Skin epidermis (tissue), 12 donors: ENCODE data around the gene SPATS2.
"Not testable (repeated sequence)": the region's sequence is repeated elsewhere in the genome, so short reads cannot be mapped to it uniquely, and the experiment has no call there.

Source experiments
- H3K27ac ChIP-seq, 21 experiments: fragments of 200-600 bp; sonication (generic) in 11 of 21; one replicate each; pipeline ENCODE4 v1.5.0; 2020; ENCODE audit warnings: mild to moderate bottlenecking in 3 of 21, inconsistent platforms in 2 of 21, moderate library complexity in 2 of 21
- H3K4me3 ChIP-seq, 7 experiments: fragments of 200-600 bp; sonication (generic) in 2 of 7; one replicate each; pipeline ENCODE4 v1.5.0; 2020; ENCODE audit warnings: inconsistent platforms in 2 of 7, mild to moderate bottlenecking in 2 of 7, moderate library complexity in 1 of 7

The SPATS2 gene

DNA sequence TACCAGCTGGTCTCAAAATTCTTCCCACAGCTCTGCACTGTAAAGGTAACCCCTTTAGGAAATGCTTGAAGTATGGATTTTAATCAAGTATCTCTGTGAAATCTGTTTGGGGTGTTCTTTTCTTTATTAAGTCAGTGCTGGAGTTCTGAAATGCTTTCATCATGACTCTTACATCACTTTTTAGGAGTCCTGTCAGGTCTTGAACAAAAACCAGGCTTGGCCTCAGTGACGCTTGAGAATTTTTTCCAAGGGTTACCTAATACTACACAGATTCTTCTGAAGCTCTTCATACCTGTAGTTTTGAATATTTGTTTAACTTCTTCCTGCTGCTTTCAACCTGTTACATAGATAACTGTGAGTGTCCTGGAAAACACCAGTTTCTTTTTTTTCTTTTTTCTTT, 124.6 kb downstream of the SPATS2 start:
- Histone ChIP-seq H3K27ac (no peak overlapping the region), H3K4me3 (no peak overlapping the region)

DNA sequence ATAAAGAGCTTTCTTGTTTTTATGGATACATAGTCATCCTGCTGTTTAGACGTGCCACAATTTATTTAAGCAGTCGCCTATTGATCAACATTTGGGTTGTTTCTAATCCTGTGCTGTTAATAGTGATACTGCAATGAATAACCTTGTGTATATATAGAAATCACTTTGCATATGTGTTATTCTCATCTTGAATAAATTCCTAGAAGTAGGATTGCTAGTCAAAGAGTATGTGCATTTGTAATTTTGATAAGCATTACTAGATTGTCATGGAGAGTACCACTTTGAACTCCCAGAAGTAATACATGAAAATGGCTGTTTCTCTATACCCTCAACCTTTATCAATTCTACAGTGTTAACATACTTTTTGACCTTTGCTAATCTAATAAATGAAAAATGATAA, 126.6 kb downstream of the SPATS2 start:
- H3K27ac ChIP-seq: no peak overlapping the region
- H3K4me3 ChIP-seq: no peak overlapping the region

DNA sequence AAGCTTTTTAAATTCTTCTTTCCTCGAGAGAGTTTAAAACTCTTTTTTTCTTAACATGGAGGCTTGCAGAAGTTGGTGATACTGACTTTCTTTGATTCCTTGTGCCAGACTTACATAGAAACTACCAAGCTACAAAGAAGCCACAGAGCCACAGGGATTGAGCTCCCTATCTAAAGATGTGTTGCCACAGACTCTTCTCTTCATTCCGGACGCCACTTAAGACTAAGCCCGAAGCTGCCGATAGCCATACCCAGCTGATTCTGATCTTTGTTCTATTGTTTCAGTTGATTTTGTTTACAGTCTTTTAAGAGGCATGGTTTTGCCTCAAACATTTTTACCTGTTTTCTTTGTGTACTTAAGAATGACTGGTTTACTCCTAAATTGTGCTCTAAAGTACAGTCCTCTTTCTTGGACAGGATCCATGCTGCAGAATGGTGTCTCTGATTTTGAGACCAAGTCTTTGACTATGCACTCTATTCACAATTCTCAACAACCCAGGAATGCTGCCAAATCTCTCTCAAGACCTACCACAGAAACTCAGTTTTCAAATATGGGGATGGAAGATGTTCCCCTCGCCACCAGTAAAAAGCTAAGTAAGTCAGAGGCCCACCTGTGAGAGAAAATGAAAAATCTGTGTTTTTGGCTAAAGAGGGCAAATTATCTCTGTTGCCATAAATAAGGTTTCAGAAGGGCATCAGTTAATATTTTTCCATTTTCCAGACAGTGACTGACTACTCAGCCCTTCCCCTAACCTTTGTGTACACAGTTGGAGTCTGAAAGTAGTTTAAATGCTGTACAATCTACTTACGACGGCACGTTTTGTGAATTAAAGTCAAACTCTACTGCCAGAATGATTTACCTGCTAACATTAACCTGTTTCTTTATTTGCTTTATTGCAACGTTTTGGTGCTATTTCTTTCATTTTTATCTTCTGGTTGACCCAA, 129.4 kb downstream of the SPATS2 start:
- no peak overlapping the region for H3K27ac ChIP-seq
- no peak overlapping the region for H3K4me3 ChIP-seq

DNA sequence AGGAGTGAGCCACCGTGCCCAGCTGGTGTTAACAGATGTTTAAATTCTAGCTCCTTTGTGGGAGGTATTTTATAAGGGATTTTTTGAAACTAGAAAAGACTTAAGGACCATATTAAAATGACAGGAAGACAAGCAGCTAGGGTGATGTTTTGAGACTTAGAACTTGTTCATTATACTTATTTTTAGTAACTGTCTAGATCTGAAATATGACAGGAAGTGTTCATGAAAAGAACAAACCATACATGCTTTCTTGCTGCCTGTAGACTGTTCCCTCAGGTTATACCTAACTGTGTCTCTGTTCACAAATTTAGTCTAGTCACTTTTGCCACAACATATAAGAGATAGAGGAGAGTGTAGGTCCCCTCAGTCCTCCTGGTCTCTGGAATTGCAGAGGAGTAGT, 134.6 kb downstream of the SPATS2 start:
- no peak overlapping the region for H3K4me3 ChIP-seq
- H3K27ac ChIP-seq: no peak overlapping the region

DNA sequence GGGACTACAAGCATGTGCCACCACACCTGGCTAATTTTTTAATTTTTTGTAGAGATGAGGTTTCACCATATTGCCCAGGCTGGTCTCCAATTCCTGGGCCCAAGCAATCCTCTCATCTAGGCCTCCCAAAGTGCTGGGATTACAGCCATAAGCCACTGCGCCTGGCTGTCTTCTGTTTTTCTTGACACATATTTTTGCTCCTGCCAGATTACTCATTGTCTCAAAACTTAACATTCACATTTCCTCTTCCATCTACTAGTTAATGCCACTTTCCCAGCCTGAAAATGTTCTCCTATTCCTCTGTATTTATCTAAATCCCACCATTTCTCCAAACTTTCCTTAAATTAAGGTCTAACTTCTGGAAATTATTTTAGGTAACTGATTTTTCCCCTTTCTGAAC, 135.3 kb downstream of the SPATS2 start:
- no peak overlapping the region for H3K4me3 ChIP-seq
- H3K27ac ChIP-seq: no peak overlapping the region

DNA sequence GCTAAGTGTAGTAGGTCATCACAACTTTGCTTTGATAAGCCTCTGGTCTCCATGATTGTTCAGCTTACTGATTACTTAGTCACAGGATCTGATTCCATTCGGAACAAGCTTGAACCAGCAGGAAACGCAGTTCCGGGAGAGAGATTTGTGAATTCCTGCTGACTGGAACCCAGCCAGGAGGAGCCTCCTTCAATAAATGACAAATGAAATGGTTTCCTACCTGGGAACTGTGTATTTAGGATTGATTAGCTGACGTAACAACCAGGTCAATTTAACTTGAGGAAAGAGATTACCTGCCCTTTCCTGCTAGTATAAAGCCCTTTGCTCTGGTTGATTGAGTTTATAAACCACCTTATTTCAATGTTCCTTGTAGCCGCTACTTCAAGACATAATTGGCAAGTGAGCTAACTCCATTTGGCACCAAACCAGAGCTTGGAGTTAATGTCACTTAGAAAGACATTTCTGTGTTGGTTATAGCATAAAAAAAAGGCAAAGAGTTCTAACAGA, 136.5 kb downstream of the SPATS2 start:
- peak overlapping the region in 2 of 21 experiments; percentile 2 to 15 for H3K27ac ChIP-seq
- H3K4me3 ChIP-seq: no peak overlapping the region

DNA sequence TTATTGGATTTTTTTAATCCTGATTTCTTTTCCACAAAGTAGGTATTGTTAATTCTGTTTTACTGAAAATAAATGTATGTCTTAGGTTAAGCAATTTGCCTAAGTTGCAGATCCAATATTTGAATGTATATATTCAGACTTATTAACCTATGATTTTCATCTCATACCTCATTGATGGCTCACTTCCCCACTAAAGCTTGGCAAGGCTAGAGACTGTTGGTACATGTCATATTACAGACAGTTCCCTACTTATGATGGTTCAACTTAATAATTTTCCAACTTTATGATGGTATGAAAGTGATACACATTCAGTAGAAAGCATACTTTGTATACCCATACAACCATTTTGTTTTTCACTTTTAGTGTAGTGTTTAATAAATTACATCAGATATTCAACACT, 138.4 kb downstream of the SPATS2 start:
- no peak overlapping the region for H3K4me3 ChIP-seq
- H3K27ac ChIP-seq: no peak overlapping the region

DNA sequence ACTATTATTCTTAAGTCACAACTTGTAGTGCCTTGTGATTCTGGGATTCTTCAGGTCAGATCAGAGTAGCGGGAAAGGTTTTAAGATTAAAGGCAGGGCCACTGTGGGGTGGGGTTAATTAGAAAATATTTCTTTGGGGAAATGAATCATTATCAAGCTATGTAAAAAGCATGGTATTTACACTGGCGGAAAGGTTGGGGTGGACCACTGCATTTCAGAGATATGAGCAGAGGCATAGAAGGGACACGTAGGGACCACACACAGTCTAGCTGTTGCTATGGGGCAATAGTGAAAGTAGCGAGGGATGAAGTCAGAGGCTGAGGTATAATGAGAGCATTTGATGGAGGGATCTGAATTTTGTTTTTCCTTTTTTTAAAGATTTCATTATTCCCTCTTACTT, 139.9 kb downstream of the SPATS2 start:
- H3K4me3 ChIP-seq: no peak overlapping the region
- H3K27ac ChIP-seq: no peak overlapping the region

DNA sequence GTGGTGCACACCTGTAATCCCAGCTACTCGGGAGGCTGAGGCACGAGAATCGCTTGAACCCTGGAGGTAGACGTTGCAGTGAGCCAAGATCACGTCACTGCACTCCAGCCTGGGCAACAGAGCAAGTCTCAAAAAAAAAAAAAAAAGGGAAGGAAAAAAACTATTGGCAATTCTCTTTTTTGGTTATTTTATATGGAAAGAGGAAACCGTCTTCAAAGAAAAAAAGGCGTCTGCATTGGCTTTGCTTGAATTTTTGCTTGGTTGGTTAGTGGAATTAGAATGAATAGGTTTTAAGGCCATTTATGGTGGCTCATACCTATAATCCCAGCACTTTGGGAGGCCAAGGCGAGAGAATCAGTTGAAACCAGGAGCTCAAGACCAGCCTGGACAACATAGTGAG, 142.4 kb downstream of the SPATS2 start:
- not testable (repeated sequence) for H3K27ac ChIP-seq, H3K4me3 ChIP-seq

DNA sequence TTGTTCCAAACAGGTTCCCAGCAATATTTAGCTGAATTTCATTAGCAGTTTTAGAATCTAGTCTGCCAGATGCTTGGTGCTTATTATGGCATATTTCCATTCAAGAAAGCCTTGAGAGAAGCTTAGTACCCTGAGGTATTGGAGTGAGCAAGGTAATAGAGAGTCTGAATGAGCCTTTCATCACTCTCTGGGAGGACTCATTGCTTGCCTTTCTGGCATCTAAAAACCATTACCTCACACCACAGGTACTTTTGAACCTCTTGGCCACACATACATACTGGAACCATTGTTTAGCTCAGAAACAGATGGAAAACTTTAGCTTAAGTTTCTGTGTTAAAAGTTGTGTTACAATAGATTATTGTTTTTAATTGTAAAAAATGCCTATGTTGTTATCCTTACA, 144.1 kb downstream of the SPATS2 start:
- Histone ChIP-seq H3K27ac (no peak overlapping the region), H3K4me3 (no peak overlapping the region)

DNA sequence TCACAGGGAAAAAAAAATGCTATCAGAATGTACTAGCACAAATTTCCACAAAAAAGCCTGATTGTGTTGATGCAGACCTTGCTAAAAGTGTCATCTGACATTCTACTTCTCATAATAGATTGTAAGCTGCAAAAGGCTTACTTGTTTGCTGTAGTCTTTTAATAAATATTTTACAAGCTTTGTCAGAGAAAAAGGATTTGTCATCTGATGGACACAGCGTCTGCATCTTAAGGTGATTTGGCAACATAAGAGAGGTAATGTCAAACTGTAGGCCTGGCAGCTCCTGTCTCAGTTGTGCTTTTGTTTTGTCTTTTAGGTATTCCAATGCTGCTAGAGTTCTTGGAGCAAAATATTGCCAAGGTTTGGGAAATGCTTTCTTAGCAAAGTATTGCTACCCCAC, 145.3 kb downstream of the SPATS2 start:
- H3K27ac ChIP-seq: no peak overlapping the region
- H3K4me3 ChIP-seq: no peak overlapping the region

DNA sequence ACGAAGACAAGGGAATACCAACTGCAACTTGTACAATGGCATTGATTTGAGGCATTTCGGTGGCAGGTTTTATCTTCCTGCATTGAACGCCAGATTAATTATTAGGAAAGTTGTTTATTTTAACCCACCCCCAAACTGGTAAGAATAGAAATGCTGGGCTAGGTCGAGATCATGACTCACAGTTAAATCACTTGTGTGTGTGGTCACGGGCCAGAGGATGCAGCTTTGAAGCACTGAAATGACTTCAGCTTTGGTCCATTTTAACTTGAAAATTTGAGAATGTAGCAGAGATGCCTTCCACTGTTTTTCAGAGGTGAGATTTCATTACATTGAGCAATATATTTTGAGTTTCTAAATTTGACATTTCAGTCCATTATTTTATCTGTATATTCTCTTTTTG, 148.0 kb downstream of the SPATS2 start:
- H3K27ac ChIP-seq: no peak overlapping the region
- no peak overlapping the region for H3K4me3 ChIP-seq

DNA sequence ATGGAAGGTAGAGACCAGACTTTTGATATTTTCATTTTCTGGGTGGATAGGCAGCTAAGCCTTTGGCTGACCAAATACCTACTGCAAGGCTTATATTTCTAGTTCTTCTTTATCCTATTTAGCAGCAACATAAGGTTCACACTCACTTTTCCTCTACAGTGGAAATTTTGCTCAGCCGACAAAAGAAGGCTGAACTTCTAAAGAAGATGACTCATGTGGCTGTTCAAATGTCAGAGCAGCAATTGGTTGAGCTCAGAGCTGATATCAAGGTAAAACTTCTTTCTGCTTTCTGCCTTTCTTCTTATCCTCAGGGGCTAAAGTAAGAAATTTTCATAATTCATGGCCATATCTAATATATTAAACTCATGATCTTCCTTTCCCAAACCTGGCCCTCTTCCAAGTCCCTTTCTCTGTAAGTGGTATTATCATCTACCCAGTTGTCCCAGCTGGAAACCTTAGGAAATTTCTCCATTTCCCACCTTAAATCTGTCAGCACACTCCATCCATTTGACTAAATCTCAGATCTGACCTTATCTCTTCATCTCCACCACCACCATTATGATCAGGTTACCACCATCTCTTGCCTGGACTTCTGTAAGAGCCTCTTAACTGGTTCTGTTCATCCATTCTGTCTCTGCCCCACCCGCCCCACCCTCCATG, 151.8 kb downstream of the SPATS2 start:
- Histone ChIP-seq H3K27ac (no peak overlapping the region), H3K4me3 (no peak overlapping the region)

DNA sequence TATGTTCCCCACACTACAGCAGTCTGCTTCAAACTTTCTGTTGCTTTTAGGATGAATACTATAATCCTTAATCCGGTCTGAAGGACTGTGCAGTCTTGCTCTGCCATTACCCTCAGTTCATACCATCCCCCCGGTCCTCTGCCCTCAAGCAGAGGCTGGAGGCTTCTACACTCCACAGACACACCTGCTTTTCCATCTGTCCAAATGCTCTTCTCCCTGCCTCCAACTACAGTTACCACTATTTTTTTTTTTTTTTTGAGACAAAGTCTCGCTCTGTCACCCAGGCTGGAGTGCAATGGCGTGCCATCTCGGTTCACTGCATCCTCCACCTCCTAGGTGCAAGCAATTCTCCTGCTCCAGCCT, 152.3 kb downstream of the SPATS2 start:
- Histone ChIP-seq H3K4me3 (no peak overlapping the region), H3K27ac (no peak overlapping the region)

DNA sequence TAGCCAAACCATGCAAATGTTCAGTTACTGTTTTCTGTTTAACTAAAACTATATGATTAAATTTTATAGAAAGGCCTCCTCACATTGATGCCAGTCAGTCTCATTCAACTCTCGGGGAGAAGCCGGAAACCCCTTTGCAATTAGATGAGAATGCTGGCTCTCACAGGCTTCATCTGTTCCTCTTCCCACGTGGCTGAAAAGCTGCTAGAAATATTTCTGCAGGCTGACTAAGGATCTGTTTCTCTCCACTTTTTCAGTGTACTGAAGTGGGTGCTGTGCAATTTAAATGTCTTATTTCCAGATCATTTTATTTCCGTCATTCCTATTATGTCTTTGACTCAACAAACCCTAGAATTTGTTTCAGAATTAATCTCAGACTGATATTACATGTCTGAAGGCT, 154.1 kb downstream of the SPATS2 start:
- H3K4me3 ChIP-seq: no peak overlapping the region
- H3K27ac ChIP-seq: no peak overlapping the region

DNA sequence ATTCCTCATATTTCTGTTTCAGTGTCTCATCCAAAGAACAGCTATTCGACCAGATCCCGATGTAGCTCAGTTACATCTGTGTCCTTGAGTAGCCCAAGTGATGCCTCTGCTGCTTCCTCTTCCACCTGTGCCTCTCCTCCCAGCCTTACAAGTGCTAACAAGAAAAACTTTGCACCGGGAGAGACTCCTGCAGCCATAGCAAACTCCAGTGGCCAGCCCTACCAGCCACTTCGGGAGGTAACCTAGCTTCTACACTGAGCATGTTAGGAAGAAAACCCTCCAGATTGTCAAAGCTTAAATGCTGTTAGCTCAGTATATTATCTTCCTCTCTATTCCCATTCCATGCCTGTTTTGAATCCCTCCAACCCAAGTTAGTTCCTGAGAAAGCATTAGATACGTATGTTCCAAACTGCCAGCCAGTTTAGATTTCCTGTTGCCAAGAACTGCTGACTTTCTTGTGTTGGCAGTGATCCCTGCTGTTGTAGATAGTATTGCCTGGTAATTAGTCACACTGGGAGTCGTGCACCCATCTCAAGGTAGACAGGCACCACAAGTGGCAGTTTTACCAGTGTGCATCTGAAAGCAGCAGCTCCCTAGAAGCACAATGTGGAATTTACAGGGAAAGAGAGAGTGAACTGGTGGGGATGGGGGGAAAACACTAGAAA, 157.5 kb downstream of the SPATS2 start:
- H3K27ac ChIP-seq: no peak overlapping the region

DNA sequence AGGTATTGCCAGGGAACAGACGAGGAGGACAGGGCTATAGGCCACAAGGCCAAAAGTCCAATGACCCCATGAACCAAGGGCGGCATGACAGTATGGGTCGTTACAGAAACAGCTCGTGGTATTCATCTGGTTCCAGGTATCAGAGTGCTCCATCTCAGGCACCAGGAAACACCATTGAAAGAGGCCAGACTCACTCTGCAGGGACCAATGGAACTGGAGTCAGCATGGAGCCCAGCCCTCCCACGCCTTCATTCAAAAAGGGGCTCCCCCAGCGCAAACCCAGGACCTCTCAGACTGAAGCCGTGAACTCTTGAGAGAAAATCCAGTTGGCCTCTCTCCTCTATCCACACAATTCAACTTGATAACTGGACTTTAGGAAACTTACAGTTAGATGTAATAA, 158.7 kb downstream of the SPATS2 start:
- Histone ChIP-seq H3K4me3 (no peak overlapping the region), H3K27ac (no peak overlapping the region)

More for the DNA sequence above, 157.5 kb downstream of the SPATS2 start:
- H3K4me3 ChIP-seq: no peak overlapping the region

DNA sequence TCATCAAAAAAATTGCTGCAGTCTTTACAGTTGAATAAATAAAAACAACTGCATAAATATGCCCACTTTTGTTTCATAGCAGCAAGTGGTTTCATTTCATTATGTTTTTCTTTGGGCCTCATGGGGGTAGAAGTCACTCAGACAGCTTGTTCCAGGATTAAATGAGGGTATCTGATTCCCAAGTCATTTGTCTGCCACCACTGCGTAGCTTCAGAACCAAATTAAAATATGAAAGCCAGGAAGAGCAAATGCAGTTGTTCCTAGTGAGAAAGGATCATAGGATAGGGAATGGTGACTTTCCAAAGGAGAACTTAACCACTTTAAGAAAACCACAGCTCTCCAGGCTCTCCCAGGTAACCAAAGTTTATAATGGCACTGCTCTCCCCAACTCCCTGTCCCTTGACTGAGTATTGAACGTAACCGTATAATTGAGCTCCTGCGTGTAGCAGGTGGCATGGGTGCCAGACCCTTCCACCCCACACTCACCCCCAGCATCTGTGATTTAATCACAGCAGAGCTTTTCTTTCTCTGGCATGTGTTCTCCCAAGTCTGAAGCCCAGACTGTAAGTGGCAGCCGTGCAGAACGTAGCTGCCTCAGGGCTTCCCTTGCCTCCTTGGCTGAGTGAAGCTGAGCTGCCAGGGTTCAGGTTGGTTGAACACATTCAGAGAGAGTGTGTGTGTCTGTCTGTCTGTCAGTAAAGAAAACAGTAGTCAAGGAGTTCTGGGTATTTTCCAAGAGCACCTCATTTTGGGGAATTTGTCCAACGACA, 160.3 kb downstream of the SPATS2 start:
- Histone ChIP-seq H3K27ac (no peak overlapping the region), H3K4me3 (no peak overlapping the region)

DNA sequence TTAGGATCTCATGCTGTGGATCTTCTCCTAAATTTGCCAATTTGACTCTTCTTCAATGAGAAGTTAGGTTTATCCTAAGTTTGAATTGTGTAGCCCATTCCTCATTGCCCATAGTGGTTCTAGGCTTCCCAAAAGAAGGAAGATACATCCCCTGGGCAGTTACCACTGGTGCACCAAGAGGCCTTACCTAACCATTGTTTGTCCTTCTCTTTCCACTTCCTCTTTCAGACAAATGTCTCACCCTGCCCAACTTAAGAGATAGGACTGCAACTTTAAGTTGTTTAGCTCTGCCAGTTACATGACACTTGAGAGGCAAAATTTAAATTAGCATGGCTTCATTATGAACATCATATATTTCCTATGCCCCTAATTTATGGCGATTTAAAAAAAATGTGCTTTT, 162.2 kb downstream of the SPATS2 start:
- H3K27ac ChIP-seq: no peak overlapping the region
- H3K4me3 ChIP-seq: no peak overlapping the region

DNA sequence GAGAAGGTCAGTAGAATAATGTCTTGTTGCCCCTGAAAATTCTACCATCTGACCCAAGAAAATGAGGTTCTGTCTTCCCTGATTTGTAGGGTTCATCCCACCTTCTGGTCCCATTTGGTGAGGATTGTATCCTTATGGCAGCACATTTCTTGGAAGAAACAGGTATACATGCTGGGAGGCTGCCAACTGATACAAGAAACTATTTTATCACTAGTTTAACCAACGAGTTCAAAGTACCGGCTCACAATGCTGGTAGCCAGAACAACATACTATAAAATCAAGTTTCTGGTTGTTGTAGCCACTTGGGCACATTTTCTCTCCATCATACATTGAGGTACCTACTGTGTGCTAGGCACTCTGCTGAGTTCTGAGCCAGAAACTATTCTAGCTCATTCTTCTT, 164.5 kb downstream of the SPATS2 start:
- no peak overlapping the region for H3K27ac ChIP-seq
- H3K4me3 ChIP-seq: no peak overlapping the region
